H1 (cell line): ENCODE data around the gene BRD9. TPM values are rescaled to one million over a fixed set of nuclear protein-coding genes. Genes with fewer than 3 reads are reported as not detected.

Experiments used
- CTCF ChIA-PET: fragments of 300-600 bp; sonication (Branson Sonifier 250); formaldehyde crosslinking; loops from one replicate; lab custom pipeline; 2021; ENCODE audit not compliant: partially characterized antibody; lab: Charles Lee
- POLR2A ChIA-PET: fragments of 300-600 bp; sonication (Branson Sonifier 250); formaldehyde crosslinking; loops from one replicate; lab custom pipeline; 2021; ENCODE audit warnings: inconsistent platforms; ENCODE audit not compliant: partially characterized antibody; lab: Charles Lee
- DNase-seq, 2 experiments: peaks; one replicate each; pipeline versions ENCODE4 v3.0.0 to v3.0.0-alpha.2; 2010 to 2022; ENCODE audit warnings: low spot score in 2 of 2, low read depth in 1 of 2, mixed read lengths in 1 of 2
- FAIRE-seq: peaks from 2 replicates; lab custom pipeline; 2011; peaks lifted over from hg19 to GRCh38; lab: Jason Lieb, UNC
- H2AFZ ChIP-seq: 2 replicates; pipeline ENCODE4 v1.8.1; 2012; ENCODE audit warnings: low read length, inconsistent platforms
- H2AK5ac ChIP-seq: 2 replicates; pipeline ENCODE4 v1.6.1; 2013; ENCODE audit warnings: low read depth, low read length
- H2BK120ac ChIP-seq: replicated peaks from 2 replicates; pipeline ENCODE3; 2013; ENCODE audit warnings: low read depth, low read length, inconsistent platforms
- H2BK12ac ChIP-seq: 2 replicates; pipeline ENCODE4 v1.6.1; 2013; ENCODE audit warnings: low read depth, low read length
- H2BK15ac ChIP-seq: 2 replicates; pipeline ENCODE4 v1.6.1; 2013; ENCODE audit warnings: low read length
- H2BK20ac ChIP-seq: 2 replicates; pipeline ENCODE4 v1.6.1; 2013; ENCODE audit warnings: low read length
- H2BK5ac ChIP-seq: 2 replicates; pipeline ENCODE4 v1.6.1; 2013; ENCODE audit warnings: low read depth, low read length
- H3K14ac ChIP-seq: 2 replicates; pipeline ENCODE4 v1.6.1; 2013; ENCODE audit warnings: inconsistent platforms; ENCODE audit not compliant: insufficient read length
- H3K18ac ChIP-seq: 2 replicates; pipeline ENCODE4 v1.6.1; 2013; ENCODE audit warnings: low read length; ENCODE audit errors: extremely low read depth
- H3K23ac ChIP-seq: 2 replicates; pipeline ENCODE4 v1.6.1; 2013; ENCODE audit warnings: inconsistent platforms; ENCODE audit not compliant: insufficient read length
- H3K23me2 ChIP-seq: 2 replicates; pipeline ENCODE4 v1.6.1; 2013; ENCODE audit warnings: low read depth, low read length
- H3K27ac ChIP-seq: 2 replicates; pipeline ENCODE4 v1.6.1; 2011; ENCODE audit warnings: low read depth, low read length, inconsistent platforms
- H3K27me3 ChIP-seq, 4 experiments: replicated peaks in 1 of 4; 1 replicate in 1 of 4; 2 replicates in 3 of 4; pipeline versions ENCODE4 v1.6.1 to v1.8.1; 2011 to 2013; ENCODE audit warnings: low read length in 3 of 4, mild to moderate bottlenecking in 3 of 4, inconsistent platforms in 2 of 4, mixed read lengths in 2 of 4, moderate library complexity in 1 of 4; ENCODE audit not compliant: control insufficient read depth in 3 of 4, insufficient read depth in 3 of 4; ENCODE audit errors: extremely low read depth in 1 of 4
- H3K36me3 ChIP-seq, 4 experiments: 2 replicates each; pipeline versions ENCODE4 v1.6.1 to v1.8.1; 2011 to 2013; ENCODE audit warnings: mild to moderate bottlenecking in 4 of 4, low read length in 3 of 4, moderate library complexity in 2 of 4, control low read depth in 1 of 4, inconsistent platforms in 1 of 4; ENCODE audit not compliant: insufficient read depth in 4 of 4, control insufficient read depth in 2 of 4
- H3K4ac ChIP-seq: replicated peaks from 2 replicates; pipeline ENCODE3; 2013; ENCODE audit warnings: low read length, low read depth, mixed read lengths, inconsistent platforms; ENCODE audit not compliant: insufficient read length
- H3K4me1 ChIP-seq, 4 experiments: replicated peaks in 1 of 4; 1 replicate in 1 of 4; 2 replicates in 3 of 4; pipeline versions ENCODE4 v1.6.1 to v1.8.1; 2011 to 2013; ENCODE audit warnings: low read length in 3 of 4, inconsistent platforms in 2 of 4, mixed read lengths in 1 of 4; ENCODE audit not compliant: insufficient read depth in 4 of 4, control insufficient read depth in 3 of 4
- H3K4me2 ChIP-seq, 2 experiments: 2 replicates each; pipeline versions ENCODE4 v1.6.1 to v1.8.1; 2011 to 2013; ENCODE audit warnings: low read depth in 2 of 2, low read length in 2 of 2, control low read depth in 1 of 2, inconsistent platforms in 1 of 2, mild to moderate bottlenecking in 1 of 2; ENCODE audit not compliant: insufficient read depth in 1 of 2
- H3K4me3 ChIP-seq, 4 experiments: fragments of 200-600, 300-600 bp in 1 of 4; sonication (generic), shearing (Covaris generic), sonication (Bioruptor Twin) in 1 of 4; 2 replicates each; pipeline versions ENCODE4 v1.5.1 to v1.8.1; 2011 to 2016; ENCODE audit warnings: low read length in 4 of 4, low read depth in 3 of 4, control low read depth in 2 of 4, inconsistent platforms in 2 of 4, mild to moderate bottlenecking in 2 of 4, mixed read lengths in 1 of 4, moderate library complexity in 1 of 4; ENCODE audit not compliant: insufficient read depth in 2 of 4; ENCODE audit errors: extremely low read depth in 1 of 4
- H3K56ac ChIP-seq: replicated peaks from 2 replicates; pipeline ENCODE3; 2013; ENCODE audit warnings: low read depth, mild to moderate bottlenecking, mixed read lengths, low read length, inconsistent platforms; ENCODE audit not compliant: insufficient read length
- H3K79me1 ChIP-seq: 2 replicates; pipeline ENCODE4 v1.6.1; 2013; ENCODE audit warnings: low read depth, low read length, control low read depth
- H3K79me2 ChIP-seq, 2 experiments: 2 replicates each; pipeline versions ENCODE4 v1.6.1 to v1.8.1; 2012 to 2013; ENCODE audit warnings: low read length in 2 of 2, mild to moderate bottlenecking in 2 of 2, inconsistent platforms in 1 of 2; ENCODE audit not compliant: insufficient read depth in 2 of 2, control insufficient read depth in 1 of 2
- H3K9ac ChIP-seq, 4 experiments: replicated peaks in 1 of 4; 1 replicate in 1 of 4; 2 replicates in 3 of 4; pipeline versions ENCODE4 v1.6.1 to v1.8.1; 2011 to 2013; ENCODE audit warnings: low read depth in 3 of 4, low read length in 3 of 4, control low read depth in 2 of 4, mild to moderate bottlenecking in 2 of 4, moderate library complexity in 2 of 4, inconsistent platforms in 1 of 4; ENCODE audit errors: extremely low read depth in 1 of 4
- H3K9me3 ChIP-seq, 2 experiments: 2 replicates each; pipeline versions ENCODE4 v1.6.1 to v1.8.1; 2012 to 2013; ENCODE audit warnings: mild to moderate bottlenecking in 2 of 2, moderate library complexity in 2 of 2, control low read depth in 1 of 2, inconsistent platforms in 1 of 2, low read depth in 1 of 2, low read length in 1 of 2, mixed read lengths in 1 of 2; ENCODE audit not compliant: insufficient read depth in 2 of 2
- H4K20me1 ChIP-seq, 2 experiments: replicated peaks in 1 of 2; 2 replicates each; pipeline versions ENCODE3 to v1.8.1; 2011 to 2013; ENCODE audit warnings: inconsistent platforms in 2 of 2, low read length in 2 of 2, mild to moderate bottlenecking in 1 of 2; ENCODE audit not compliant: insufficient read depth in 2 of 2, control insufficient read depth in 1 of 2
- H4K5ac ChIP-seq: 2 replicates; pipeline ENCODE4 v1.6.1; 2013; ENCODE audit warnings: low read length, low read depth, mixed read lengths, inconsistent platforms; ENCODE audit not compliant: insufficient read length
- H4K8ac ChIP-seq: 2 replicates; pipeline ENCODE4 v1.8.0; 2013; ENCODE audit warnings: mild to moderate bottlenecking, moderate library complexity, low read length, inconsistent platforms; ENCODE audit not compliant: insufficient read depth; ENCODE audit errors: extremely low read depth
- H4K91ac ChIP-seq: replicated peaks from 2 replicates; pipeline ENCODE3; 2013; ENCODE audit warnings: low read length, mixed read lengths, inconsistent platforms; ENCODE audit not compliant: insufficient read length
- BACH1 ChIP-seq: IDR thresholded peaks from 2 replicates; pipeline ENCODE4 v1.6.1; 2012; ENCODE audit warnings: low read length, improper control_type of control experiment
- CBX5 ChIP-seq: fragments of 300-800, 300-1000 bp; sonication (generic); IDR thresholded peaks from 2 replicates; pipeline ENCODE4 v1.7.1; 2016; ENCODE audit warnings: antibody characterized with exemption, low read length, low read depth
- CHD1 ChIP-seq: IDR thresholded peaks from 2 replicates; pipeline ENCODE4 v1.6.1; 2012; ENCODE audit warnings: low read depth, low read length, improper control_type of control experiment
- CTBP2 ChIP-seq: IDR thresholded peaks from 2 replicates; pipeline ENCODE4 v1.7.0; 2011; ENCODE audit warnings: borderline replicate concordance, mild to moderate bottlenecking, moderate library complexity, mixed read lengths, low read length; ENCODE audit not compliant: insufficient read depth, insufficient read length
- E2F6 ChIP-seq: IDR thresholded peaks from 2 replicates; pipeline ENCODE4 v1.6.1; 2012; ENCODE audit warnings: inconsistent platforms
- MAFK ChIP-seq: IDR thresholded peaks from 2 replicates; pipeline ENCODE4 v1.6.1; 2012; ENCODE audit warnings: low read depth, mild to moderate bottlenecking, improper control_type of control experiment, low read length
- RBBP5 ChIP-seq: IDR thresholded peaks from 2 replicates; pipeline ENCODE4 v1.7.1; 2012; ENCODE audit warnings: low read depth, mild to moderate bottlenecking, inconsistent platforms, low read length, moderate library complexity, borderline replicate concordance
- RFX5 ChIP-seq: IDR thresholded peaks from 2 replicates; pipeline ENCODE4 v1.6.1; 2011; ENCODE audit warnings: low read depth, low read length, improper control_type of control experiment, borderline replicate concordance
- SAP30 ChIP-seq: fragments of 300-600 bp; sonication (generic); IDR thresholded peaks from 2 replicates; pipeline ENCODE4 v1.7.1; 2012; ENCODE audit warnings: low read length, moderate library complexity, mild to moderate bottlenecking, inconsistent platforms; ENCODE audit not compliant: insufficient read depth, insufficient replicate concordance
- USF2 ChIP-seq: IDR thresholded peaks from 2 replicates; pipeline ENCODE4 v1.6.1; 2011; ENCODE audit warnings: low read length, improper control_type of control experiment
- WGBS, 2 experiments: shearing (Covaris generic) in 1 of 2; methylation state at CpG; one replicate each; pipeline versions ENCODE4 v1.1.6 to v1.1.7; 2013 to 2015; ENCODE audit warnings: low lambda C conversion rate in 2 of 2, mixed read lengths in 2 of 2, inconsistent platforms in 1 of 2, low coverage in 1 of 2, missing lambda C conversion rate in 1 of 2; ENCODE audit not compliant: insufficient replicate concordance in 2 of 2, insufficient coverage in 1 of 2, insufficient read length in 1 of 2; ENCODE audit errors: extremely low coverage in 1 of 2, missing lambda C conversion rate in 1 of 2; 5-methylcytosine and 5-hydroxymethylcytosine counted together
- polyA plus RNA-seq, 7 experiments: library from polyadenylated mRNA; depleted of rRNA in 3 of 7; stranded (reverse) in 5 of 7; unstranded in 2 of 7; fragments of >200 nt in 5 of 7; fragments of 200-250 nt in 2 of 7; gene quantifications; 1 replicate in 5 of 7; 2 replicates in 1 of 7; 4 replicates in 1 of 7; pipeline versions ENCODE4 v1.2.1 to v1.2.3, GENCODE V29; 2011 to 2013; ENCODE audit warnings: missing spikeins in 2 of 7, mixed read lengths in 2 of 7
- total RNA-seq: library from RNA; stranded (reverse); fragmentation: NEBNext Ultra II Directional; extraction: Animal tissue kit (Norgen Biotek cat#: 25700); gene quantifications from 2 replicates; pipeline ENCODE4 v1.2.1, GENCODE V29; 2021

BRD9 gene
- total and polyA plus RNA-seq, 2 of the 8 experiments (the other 6 are each of a cell fraction or from before 2014, with no cell fraction given), result 9.3 to 49.4 TPM

GRCh38 chr5:860506-861150 is 32.0 kb downstream of the BRD9 start:
- H3K9me3 ChIP-seq, result no peaks in the 10 kb centered on the region
- H2BK5ac ChIP-seq, result no peak overlapping the region
- FAIRE-seq (no peak), DNase-seq (no peak)
- no peak overlapping the region for H2AK5ac ChIP-seq
- H3K56ac ChIP-seq, result peak overlapping the region; percentile 30
- H3K4me2 ChIP-seq, result no peak overlapping the region
- peaks cover 11% of the 10 kb centered on the region; the same call in 1 of the 2 replicates for H3K23me2 ChIP-seq
- no peak overlapping the region for H2BK12ac ChIP-seq
- H4K8ac ChIP-seq, result no peak overlapping the region
- H3K4ac ChIP-seq, result no peak overlapping the region
- H3K14ac ChIP-seq, result no peak overlapping the region
- H3K79me2 ChIP-seq, result no peaks in the 10 kb centered on the region
- H3K27me3 ChIP-seq, result no peaks in the 10 kb centered on the region
- no peak overlapping the region for H2AFZ ChIP-seq
- H2BK20ac ChIP-seq, result no peak overlapping the region
- peaks cover 6 to 39% of the 10 kb centered on the region in 2 experiments for H4K20me1 ChIP-seq
- peaks cover 12 to 28% (median 26%) of the 10 kb centered on the region in 4 experiments; a peak in 6 of 8 replicates for H3K36me3 ChIP-seq
- no peak overlapping the region for H4K5ac ChIP-seq
- ChIA-PET CTCF (interaction anchor here (1.1 to 3.3 kb wide), 4 partner anchors 9 to 191 kb away, joined by 3 to 12 read pairs (median 4); partner anchors contain the start of gene NKD2), POLR2A (interaction anchor here (0.9 to 6.9 kb wide), 8 partner anchors 10 to 387 kb away, joined by 3 to 46 read pairs (median 4); partner anchors contain the start of genes BRD9, TRIP13 and ZDHHC11)
- H3K27ac ChIP-seq, result no peak overlapping the region
- no peak overlapping the region for H3K23ac ChIP-seq
- H3K9ac ChIP-seq, result no peak overlapping the region
- H3K79me1 ChIP-seq, result peaks cover 4% of the 10 kb centered on the region
- no peak overlapping the region for H3K18ac ChIP-seq
- 84% methylated on average over 15 of the region's 15 CpGs; no CpG with 5 or more reads in 1 of the 2 experiments for WGBS, 2 experiments
- no peak overlapping the region for H2BK120ac ChIP-seq
- H2BK15ac ChIP-seq, result no peak overlapping the region
- no peak overlapping the region for H4K91ac ChIP-seq
- H3K4me1 ChIP-seq, result no peaks in the 10 kb centered on the region
- TF ChIP-seq RFX5 (no peak), SAP30 (no peak), E2F6 (no peak), MAFK (no peak), BACH1 (no peak), RBBP5 (no peak), CBX5 (no peak), CTBP2 (no peak), CHD1 (no peak), USF2 (no peak)
- TF ChIP-seq, all 59 proteins: peak for 0
- H3K4me3 ChIP-seq, result no peak overlapping the region
